ENCODE data around the gene NWD2. TPM values are rescaled to one million over a fixed set of nuclear protein-coding genes. Genes with fewer than 3 reads are reported as not detected.

The NWD2 gene
- polyA plus RNA-seq, 1 experiment = not detected

- TF ChIP-seq CTCF (IDR thresholded peaks at IDR 0.05; ENCODE audit: insufficient read depth, low read depth, low read length) = no peak
- H3K4me3 ChIP-seq (ENCODE audit: low read depth, low read length) = no peak overlapping the region
- ChIA-PET CTCF (no interaction called here), POLR2A (no interaction called here)
- no peak for DNase-seq (ENCODE audit: low read depth)
- H3K27me3 ChIP-seq (ENCODE audit: control insufficient read depth, insufficient read depth, low read length) = no peaks in the 10 kb centered on the region
- H3K36me3 ChIP-seq (ENCODE audit: control insufficient read depth, insufficient read depth, low read length) = no peaks in the 10 kb centered on the region
These were observed 54.9 kb downstream of the NWD2 start for GRCh38 chr4:37299468-37299867.

DNA sequence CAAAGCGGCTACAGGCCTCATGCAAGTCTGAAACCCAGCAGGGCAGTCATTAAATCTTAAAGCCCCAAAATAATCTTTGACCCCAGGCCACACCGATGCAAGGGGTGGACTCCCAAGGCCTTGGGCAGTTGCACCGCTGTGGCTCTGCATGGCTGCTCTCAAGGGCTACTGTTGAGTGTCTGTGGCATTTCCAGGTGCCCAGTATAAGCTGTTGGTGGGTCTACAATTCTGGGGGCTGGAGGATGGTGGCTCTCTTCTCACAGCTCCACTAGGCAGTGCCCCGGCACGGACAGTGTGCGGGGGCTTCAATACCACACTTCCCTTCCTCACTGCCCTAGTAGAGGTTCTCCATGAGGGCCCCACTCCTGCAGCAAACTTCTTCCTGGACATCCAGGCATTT, 60.1 kb downstream of the NWD2 start:
- no peak for TF ChIP-seq CTCF (IDR thresholded peaks at IDR 0.05; ENCODE audit: insufficient read depth, low read depth, low read length)
- POLR2A ChIA-PET = no interaction called here
- no peak overlapping the region for H3K4me3 ChIP-seq (ENCODE audit: low read depth, low read length)
- no peaks in the 10 kb centered on the region for H3K36me3 ChIP-seq (ENCODE audit: control insufficient read depth, insufficient read depth, low read length)
- no peaks in the 10 kb centered on the region for H3K27me3 ChIP-seq (ENCODE audit: control insufficient read depth, insufficient read depth, low read length)
- no peak for DNase-seq (ENCODE audit: low read depth)
- CTCF ChIA-PET = no interaction called here

- H3K36me3 ChIP-seq (ENCODE audit: control insufficient read depth, insufficient read depth, low read length) = no peaks in the 10 kb centered on the region
- H3K4me3 ChIP-seq (ENCODE audit: low read depth, low read length) = no peak overlapping the region
- TF ChIP-seq CTCF (IDR thresholded peaks at IDR 0.05; ENCODE audit: insufficient read depth, low read depth, low read length) = no peak
- DNase-seq (ENCODE audit: low read depth) = no peak
- ChIA-PET CTCF (no interaction called here), POLR2A (no interaction called here)
- H3K27me3 ChIP-seq (ENCODE audit: control insufficient read depth, insufficient read depth, low read length) = no peaks in the 10 kb centered on the region
These were observed 61.4 kb downstream of the NWD2 start for GRCh38 chr4:37305984-37306383.

GRCh38 chr4:37317104-37317643, 72.6 kb downstream of the NWD2 start:
- ChIA-PET POLR2A (no interaction called here), CTCF (no interaction called here)
- Histone ChIP-seq H3K27me3 (ENCODE audit: control insufficient read depth, insufficient read depth, low read length) (no peaks in the 10 kb centered on the region), H3K4me3 (ENCODE audit: low read depth, low read length) (no peak overlapping the region), H3K36me3 (ENCODE audit: control insufficient read depth, insufficient read depth, low read length) (no peaks in the 10 kb centered on the region)
- no peak for TF ChIP-seq CTCF (IDR thresholded peaks at IDR 0.05; ENCODE audit: insufficient read depth, low read depth, low read length)
- no peak for DNase-seq (ENCODE audit: low read depth)

DNA sequence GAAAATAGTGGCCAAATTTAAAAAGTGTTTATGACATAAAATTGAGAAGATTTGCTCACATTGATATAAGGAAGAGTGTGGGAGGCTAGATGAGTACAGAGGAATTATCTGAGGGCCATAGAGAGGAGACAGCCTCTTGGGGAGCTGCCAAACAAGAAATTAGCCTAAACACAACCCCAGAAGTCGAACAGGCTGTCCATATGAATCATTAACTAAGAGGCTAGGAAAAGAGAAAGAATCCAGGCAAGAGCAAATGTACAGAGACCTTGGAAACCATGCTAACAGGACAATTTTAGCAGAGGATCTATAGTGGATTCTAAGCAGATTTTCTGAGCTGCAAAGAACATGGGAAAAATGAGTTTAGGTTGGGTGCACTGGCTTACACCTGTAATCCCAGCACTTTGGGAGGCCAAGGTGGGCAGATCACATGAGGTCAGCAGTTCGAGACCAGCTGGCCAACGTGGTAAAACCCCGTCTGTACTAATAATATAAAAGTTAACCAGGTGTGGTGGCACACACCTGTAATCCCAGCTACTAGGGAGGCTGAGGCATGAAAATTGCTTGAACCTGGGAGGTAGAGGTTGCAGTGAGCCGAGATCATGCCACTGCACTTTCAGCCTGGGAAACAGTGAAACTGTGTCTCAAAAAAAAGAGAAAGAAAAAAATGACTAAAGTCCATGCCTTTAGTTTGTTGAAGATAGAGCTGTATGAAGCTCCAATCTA, 76.1 kb downstream of the NWD2 start:
- no peak for TF ChIP-seq CTCF (IDR thresholded peaks at IDR 0.05; ENCODE audit: insufficient read depth, low read depth, low read length)
- no peaks in the 10 kb centered on the region for H3K36me3 ChIP-seq (ENCODE audit: control insufficient read depth, insufficient read depth, low read length)
- no peaks in the 10 kb centered on the region for H3K27me3 ChIP-seq (ENCODE audit: control insufficient read depth, insufficient read depth, low read length)
- POLR2A ChIA-PET = no interaction called here
- CTCF ChIA-PET = no interaction called here
- no peak overlapping the region for H3K4me3 ChIP-seq (ENCODE audit: low read depth, low read length)
- DNase-seq (ENCODE audit: low read depth) = no peak
